Aorta (tissue), 5 donors: ENCODE results near the gene SERPINF2. TPM values are rescaled to one million over a fixed set of nuclear protein-coding genes. Genes with fewer than 3 reads are reported as not detected.
A peak's percentile ranks its signal among the peaks of the same experiment; 100 is the strongest.
"Not testable (repeated sequence)": the region's sequence is repeated elsewhere in the genome, so short reads cannot be mapped to it uniquely, and the experiment has no call there.

Source experiments
- ATAC-seq: fragments of 200-7000 bp; cut with Tn5 transposase; one replicate; pipeline ENCODE4 v1.9.1; 2022; ENCODE audit warnings: moderate library complexity; ENCODE audit not compliant: low FRiP score
- DNase-seq, 2 donors: peaks; one replicate each; pipeline ENCODE4 v3.0.0-alpha.2; 2020
- H3K27ac ChIP-seq, 2 donors: one replicate each; pipeline ENCODE4 v1.5.1; 2013; ENCODE audit warnings: low read length in 2 of 2, mild to moderate bottlenecking in 2 of 2, moderate library complexity in 2 of 2, control low read depth in 1 of 2, inconsistent platforms in 1 of 2, low read depth in 1 of 2
- H3K27me3 ChIP-seq, 2 donors: one replicate each; pipeline ENCODE4 v1.6.1; 2013; ENCODE audit warnings: control low read depth in 1 of 2, low read length in 1 of 2, mild to moderate bottlenecking in 1 of 2, moderate library complexity in 1 of 2; ENCODE audit not compliant: insufficient read depth in 2 of 2, control insufficient read depth in 1 of 2
- H3K36me3 ChIP-seq, 2 donors: one replicate each; pipeline ENCODE4 v1.6.1; 2013; ENCODE audit warnings: control low read depth in 1 of 2, low read length in 1 of 2, mild to moderate bottlenecking in 1 of 2; ENCODE audit not compliant: insufficient read depth in 2 of 2, control insufficient read depth in 1 of 2
- H3K4me1 ChIP-seq, 2 donors: one replicate each; pipeline ENCODE4 v1.6.1; 2013; ENCODE audit warnings: low read length in 2 of 2, control low read depth in 1 of 2, mild to moderate bottlenecking in 1 of 2, moderate library complexity in 1 of 2; ENCODE audit not compliant: insufficient read depth in 2 of 2, control insufficient read depth in 1 of 2
- H3K4me3 ChIP-seq, 2 donors: one replicate each; pipeline ENCODE4 v1.5.1; 2013; ENCODE audit warnings: low read length in 2 of 2, control low read depth in 1 of 2, mild to moderate bottlenecking in 1 of 2
- H3K9me3 ChIP-seq: one replicate; pipeline ENCODE4 v1.6.1; 2013; ENCODE audit warnings: mild to moderate bottlenecking, low read length; ENCODE audit not compliant: control insufficient read depth
- WGBS, 2 donors: extraction: QIAGEN DNeasy Blood & Tissue Kit; methylation state at CpG; one replicate each; pipeline ENCODE4 v1.1.7; 2013; 5-methylcytosine and 5-hydroxymethylcytosine counted together
- intact Hi-C, 2 donors: fragments of 100-400 bp; cut with DNase I; formaldehyde crosslinking; loops; one replicate each; pipeline versions ENCODE4 v1.14.2 to v1.15.0; 2022
- polyA plus RNA-seq, 2 donors: library from polyadenylated mRNA; stranded (reverse); fragments of 200-250 nt; gene quantifications; one replicate each; pipeline ENCODE4 v1.2.3, GENCODE V29; 2013
- total RNA-seq, 2 donors: library from RNA; stranded (reverse); fragmentation: NEBNext Ultra II Directional; extraction: Animal tissue kit (Norgen Biotek cat#: 25700); gene quantifications; one replicate each; pipeline ENCODE4 v1.2.1, GENCODE V29; 2021
- donor health status: healthy with polysubstance abuse.
- donor health status: Bipolar disorder and iron deficiency.
- donor health status: DM: no; HTN: no; CAD: no.
- donor health status: DM: no; HTN: no; CAD: no.
- donor health status: DM: yes; HTN: yes; CAD: no.

SERPINF2 gene
- total and polyA plus RNA-seq, 4 donors, result 0.13 to 15.1 (median 8.0) TPM

DNA sequence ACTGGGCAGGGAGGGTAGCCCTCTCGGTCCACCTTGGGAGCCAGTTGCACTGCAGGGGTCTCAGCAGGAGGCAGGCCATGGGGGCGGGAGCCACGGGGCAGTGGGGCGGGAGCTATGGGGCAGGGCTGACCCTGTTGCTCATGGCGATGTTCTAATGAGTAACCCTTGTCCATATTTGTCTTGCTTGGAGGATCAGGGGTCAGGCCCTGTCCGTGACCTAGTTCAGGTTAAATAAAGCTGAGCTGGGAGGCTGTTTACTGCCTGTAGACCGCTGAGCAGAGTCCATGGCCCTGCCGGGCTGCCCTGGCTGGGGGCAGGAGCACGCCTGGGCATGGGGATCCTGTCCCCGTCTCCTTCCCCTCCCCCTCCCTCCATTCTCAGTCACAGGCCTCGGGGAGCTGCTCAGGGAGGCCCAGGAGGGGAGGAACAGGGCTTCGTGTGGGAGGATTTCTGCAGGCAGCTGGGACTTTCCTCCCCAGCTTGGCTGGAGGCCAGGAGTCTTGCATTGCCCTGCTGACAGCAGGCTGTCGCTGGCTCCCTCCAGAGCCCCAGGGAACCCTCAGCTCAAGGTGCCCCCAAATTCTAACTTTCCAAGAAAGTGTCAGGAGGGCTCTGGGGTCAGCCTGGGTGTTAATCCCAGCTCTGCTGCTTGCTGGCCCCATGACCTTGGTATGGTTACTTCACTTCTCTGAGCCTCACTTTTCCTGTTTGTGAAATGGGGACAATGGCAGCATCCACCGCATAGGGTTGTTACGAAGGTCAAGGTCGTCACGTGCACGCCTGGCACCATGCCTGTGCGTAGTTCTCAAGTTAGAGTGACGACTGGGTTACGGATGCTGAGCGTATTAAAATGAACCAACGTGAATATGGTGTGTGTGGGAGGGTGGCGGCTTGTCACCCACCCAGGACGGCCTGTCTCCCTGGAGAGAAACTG is 6.1 kb upstream of the SERPINF2 start:
- no peaks in the 10 kb centered on the region for H3K27me3 ChIP-seq
- H3K27ac ChIP-seq, result no peak overlapping the region
- ATAC-seq (peak; percentile 27), DNase-seq (peak in 1 of 2 donors; percentile 84)
- H3K4me3 ChIP-seq, result no peak overlapping the region
- intact Hi-C loops, result no loop called here
- no peaks in the 10 kb centered on the region for H3K9me3 ChIP-seq
- WGBS, 2 donors, result 74% methylated on average over 24 to 25 of the region's 25 CpGs
- H3K36me3 ChIP-seq, result peaks cover 0 to 1% of the 10 kb centered on the region in 2 donors
- H3K4me1 ChIP-seq, result no peaks in the 10 kb centered on the region

DNA sequence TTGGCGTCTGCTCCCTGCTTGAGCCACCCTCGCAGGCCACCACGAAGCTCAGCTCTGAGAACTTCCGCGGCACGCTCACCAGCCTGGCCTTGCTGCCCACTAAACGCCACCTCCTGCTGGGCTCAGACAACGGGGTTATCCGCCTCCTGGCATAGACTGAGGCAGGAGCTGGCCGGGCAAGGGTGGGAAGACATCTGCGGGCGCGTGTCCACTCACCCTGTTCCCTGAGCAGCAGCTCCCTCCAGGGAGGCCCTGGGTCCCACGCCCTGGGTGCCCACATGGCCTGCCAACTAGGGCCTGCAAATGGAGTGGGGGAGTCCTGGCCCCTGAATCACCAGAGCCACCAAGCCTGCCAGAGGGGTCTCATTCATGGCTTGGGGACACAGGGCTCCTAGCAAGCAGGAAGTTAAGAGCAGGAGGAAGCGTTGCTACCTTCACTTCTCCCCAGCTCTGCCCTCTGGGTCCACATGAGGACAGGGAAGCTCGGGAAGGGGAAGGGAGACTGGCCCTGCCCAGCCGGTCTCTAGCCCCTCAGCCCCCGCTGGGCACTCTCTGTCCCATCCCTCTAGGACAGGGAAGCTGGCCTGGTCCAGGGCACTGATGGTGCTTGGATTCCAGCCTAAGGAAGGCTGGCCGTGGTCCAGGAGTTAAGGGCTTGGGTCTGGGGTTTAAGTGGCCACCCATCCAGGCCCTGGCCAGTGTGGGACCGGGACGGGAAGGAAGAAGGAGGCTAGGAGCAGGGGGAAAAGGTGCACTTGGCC is 5.0 kb upstream of the SERPINF2 start:
- peaks cover 0 to 1% of the 10 kb centered on the region in 2 donors for H3K36me3 ChIP-seq
- DNase-seq, result no peak
- intact Hi-C loops, result no loop called here
- H3K4me3 ChIP-seq, result no peak overlapping the region
- no peaks in the 10 kb centered on the region for H3K4me1 ChIP-seq
- H3K27ac ChIP-seq, result no peak overlapping the region
- H3K27me3 ChIP-seq, result no peaks in the 10 kb centered on the region
- WGBS, 2 donors, result 88 to 93% methylated on average over 21 of the region's 21 CpGs
- ATAC-seq, result peak; percentile 14
- H3K9me3 ChIP-seq, result no peaks in the 10 kb centered on the region

DNA sequence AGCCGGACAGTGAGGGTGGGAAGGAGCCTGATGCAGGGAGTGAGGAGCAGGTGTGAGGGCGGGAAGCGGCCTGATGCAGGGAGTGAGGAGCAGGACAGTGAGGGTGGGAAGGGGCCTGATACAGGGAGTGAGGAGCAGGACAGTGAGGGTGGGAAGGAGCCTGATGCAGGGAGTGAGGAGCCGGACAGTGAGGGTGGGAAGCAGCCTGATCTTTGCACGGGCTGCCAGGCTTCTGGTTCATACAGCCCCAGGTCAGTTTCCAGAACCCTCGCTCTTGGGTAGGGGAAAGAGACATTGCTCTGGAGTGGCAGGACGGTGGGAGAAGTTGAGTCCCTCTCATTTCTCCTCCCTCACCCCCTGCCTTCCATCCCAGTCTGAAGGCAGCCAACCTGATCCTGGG is 772 bp upstream of the SERPINF2 start:
- H3K4me1 ChIP-seq, DNase-seq, H3K9me3 ChIP-seq, H3K27ac ChIP-seq, H3K4me3 ChIP-seq, H3K27me3 ChIP-seq, intact Hi-C loops, ATAC-seq, H3K36me3 ChIP-seq: not testable (repeated sequence)
- 86 to 93% methylated on average over 6 to 7 of the region's 7 CpGs for WGBS, 2 donors

DNA sequence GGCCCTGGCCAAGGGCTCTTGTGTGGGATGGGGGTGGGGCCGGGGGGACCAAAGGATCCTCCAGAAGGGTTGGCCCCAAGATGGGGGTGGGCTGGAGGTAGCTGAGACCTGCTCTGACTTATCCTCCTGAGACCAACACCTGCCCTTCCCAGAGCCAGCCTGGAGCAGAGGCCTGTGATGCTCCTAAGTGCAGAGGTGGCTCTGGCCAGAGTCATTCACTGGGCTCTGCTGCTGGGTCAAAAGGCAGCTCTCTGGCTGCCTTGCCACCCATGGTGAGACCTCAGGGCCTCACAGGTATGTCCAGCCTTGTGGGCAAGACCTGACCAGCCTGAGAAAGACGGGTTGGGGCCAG is 393 bp downstream of the SERPINF2 start:
- DNase-seq, result no peak
- Histone ChIP-seq H3K27me3 (no peaks in the 10 kb centered on the region), H3K36me3 (no peaks in the 10 kb centered on the region), H3K4me3 (no peak overlapping the region), H3K9me3 (no peaks in the 10 kb centered on the region), H3K27ac (no peak overlapping the region), H3K4me1 (no peaks in the 10 kb centered on the region)
- 80 to 94% methylated on average over 2 of the region's 2 CpGs for WGBS, 2 donors
- no peak for ATAC-seq
- intact Hi-C loops, result no loop called here

DNA sequence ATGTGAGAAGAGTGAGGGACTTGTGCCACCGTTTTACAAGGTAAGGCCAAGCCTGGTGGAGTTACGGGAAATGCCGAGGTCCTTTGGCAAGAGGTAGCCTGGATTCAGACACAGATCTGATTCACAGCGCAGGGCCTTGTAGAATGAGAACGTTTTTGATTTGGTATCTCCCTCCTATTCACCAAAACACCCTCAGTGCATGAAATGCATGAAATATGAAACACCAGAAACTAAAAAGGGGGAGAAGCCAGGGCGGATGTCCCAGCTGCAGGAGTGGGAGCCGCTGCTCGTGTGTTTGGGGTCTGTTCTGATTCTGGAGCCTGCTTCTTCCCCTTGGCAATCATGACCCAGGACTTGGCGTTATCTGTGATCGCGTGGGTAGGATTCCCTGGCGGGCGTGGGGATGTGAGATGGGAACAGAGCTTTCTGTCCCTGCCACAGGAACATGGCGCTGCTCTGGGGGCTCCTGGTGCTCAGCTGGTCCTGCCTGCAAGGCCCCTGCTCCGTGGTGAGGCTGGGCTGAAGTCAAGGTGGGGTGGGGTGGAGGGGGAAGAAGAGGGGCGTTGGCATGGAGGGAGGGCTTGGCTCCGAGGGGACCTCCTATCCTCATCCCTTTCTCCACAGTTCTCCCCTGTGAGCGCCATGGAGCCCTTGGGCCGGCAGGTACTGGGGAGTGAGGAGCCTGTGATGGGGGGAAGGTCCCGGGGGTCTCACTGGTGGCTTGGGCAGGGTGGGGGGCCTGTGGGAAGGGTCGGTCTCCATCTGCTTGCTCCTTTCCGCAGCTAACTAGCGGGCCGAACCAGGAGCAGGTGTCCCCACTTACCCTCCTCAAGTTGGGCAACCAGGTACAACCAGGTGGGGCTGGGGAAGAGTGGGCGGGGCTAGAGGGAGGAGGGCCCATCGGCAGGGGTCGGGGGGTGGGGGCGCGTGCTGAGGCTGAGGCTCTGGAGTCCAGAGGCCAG is 2.2 kb downstream of the SERPINF2 start:
- Histone ChIP-seq H3K4me3 (no peak overlapping the region), H3K27ac (no peak overlapping the region), H3K9me3 (no peaks in the 10 kb centered on the region), H3K4me1 (no peaks in the 10 kb centered on the region), H3K36me3 (no peaks in the 10 kb centered on the region), H3K27me3 (no peaks in the 10 kb centered on the region)
- peak; percentile 46 for ATAC-seq
- intact Hi-C loops, result no loop called here
- WGBS, 2 donors, result 80 to 84% methylated on average over 29 of the region's 29 CpGs
- DNase-seq, result no peak

DNA sequence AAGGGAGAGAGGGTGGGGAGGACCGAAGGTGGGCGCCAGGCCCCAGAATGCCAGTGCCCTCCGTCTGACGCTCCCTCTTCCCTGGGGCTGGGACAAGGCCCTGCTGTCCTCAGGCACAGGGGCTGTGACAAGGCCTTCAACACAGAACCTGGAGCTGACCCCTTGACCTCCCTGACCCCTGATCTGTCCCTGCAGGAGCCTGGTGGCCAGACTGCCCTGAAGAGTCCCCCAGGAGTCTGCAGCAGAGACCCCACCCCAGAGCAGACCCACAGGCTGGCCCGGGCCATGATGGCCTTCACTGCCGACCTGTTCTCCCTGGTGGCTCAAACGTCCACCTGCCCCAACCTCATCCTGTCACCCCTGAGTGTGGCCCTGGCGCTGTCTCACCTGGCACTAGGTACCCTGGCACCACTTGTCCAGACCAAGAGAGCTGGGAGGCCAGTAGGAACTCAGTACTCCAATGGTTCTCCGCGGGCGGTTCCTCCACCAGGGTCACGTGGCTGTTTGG is 2.9 kb downstream of the SERPINF2 start:
- H3K4me1 ChIP-seq, result no peaks in the 10 kb centered on the region
- H3K27ac ChIP-seq, result no peak overlapping the region
- 91 to 92% methylated on average over 12 of the region's 12 CpGs for WGBS, 2 donors

DNA sequence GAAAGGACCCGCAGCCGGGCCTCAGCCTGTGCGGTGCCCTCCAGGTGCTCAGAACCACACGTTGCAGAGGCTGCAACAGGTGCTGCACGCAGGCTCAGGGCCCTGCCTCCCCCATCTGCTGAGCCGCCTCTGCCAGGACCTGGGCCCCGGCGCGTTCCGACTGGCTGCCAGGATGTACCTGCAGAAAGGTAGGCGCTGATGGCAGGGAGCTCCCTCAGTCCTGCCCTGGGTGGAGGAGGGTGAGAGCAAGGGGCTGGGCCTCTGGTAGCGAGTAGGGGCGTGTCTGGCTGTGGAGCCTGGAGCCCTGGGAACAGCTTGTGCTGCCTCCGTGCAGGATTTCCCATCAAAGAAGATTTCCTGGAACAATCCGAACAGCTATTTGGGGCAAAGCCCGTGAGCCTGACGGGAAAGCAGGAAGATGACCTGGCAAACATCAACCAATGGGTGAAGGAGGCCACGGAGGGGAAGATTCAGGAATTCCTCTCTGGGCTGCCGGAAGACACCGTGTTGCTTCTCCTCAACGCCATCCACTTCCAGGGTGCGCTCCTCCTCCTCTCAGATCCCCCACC is 4.4 kb downstream of the SERPINF2 start:
- intact Hi-C loops, result no loop called here
- WGBS, 2 donors, result 88% methylated on average over 22 of the region's 22 CpGs
- H3K27ac ChIP-seq, result no peak overlapping the region
- no peak for DNase-seq
- no peaks in the 10 kb centered on the region for H3K36me3 ChIP-seq
- H3K27me3 ChIP-seq, result no peaks in the 10 kb centered on the region
- no peak overlapping the region for H3K4me3 ChIP-seq
- ATAC-seq, result peak; percentile 24
- H3K9me3 ChIP-seq, result no peaks in the 10 kb centered on the region
- no peaks in the 10 kb centered on the region for H3K4me1 ChIP-seq

More for the DNA sequence above, 2.9 kb downstream of the SERPINF2 start:
- H3K9me3 ChIP-seq, result no peaks in the 10 kb centered on the region
- DNase-seq (no peak), ATAC-seq (no peak)
- no peaks in the 10 kb centered on the region for H3K36me3 ChIP-seq
- H3K27me3 ChIP-seq, result no peaks in the 10 kb centered on the region
- intact Hi-C loops, result no loop called here
- H3K4me3 ChIP-seq, result no peak overlapping the region

DNA sequence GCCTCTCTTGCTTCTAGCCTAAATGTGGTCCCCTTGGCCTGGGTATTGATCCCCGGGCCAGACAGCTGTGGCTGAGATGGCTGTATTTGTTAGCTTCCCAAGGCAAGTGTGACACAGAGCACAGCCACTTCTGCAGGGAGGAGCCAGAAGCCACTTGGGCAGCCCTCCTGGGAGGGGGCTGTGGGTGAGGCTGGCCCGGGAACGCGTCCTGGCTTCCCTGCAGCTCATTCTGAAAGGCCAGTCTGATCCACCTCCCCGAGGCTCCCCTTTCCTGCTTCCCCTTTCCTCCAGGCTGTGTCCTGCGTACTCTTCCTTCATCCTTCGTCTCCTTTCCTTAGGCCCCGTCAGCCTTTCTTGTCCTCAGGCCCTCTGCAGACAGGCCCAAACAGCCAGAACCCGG is 8.0 kb downstream of the SERPINF2 start:
- DNase-seq (no peak), ATAC-seq (no peak)
- Histone ChIP-seq H3K4me3 (no peak overlapping the region), H3K4me1 (no peaks in the 10 kb centered on the region), H3K27ac (no peak overlapping the region), H3K36me3 (no peaks in the 10 kb centered on the region), H3K9me3 (no peaks in the 10 kb centered on the region), H3K27me3 (no peaks in the 10 kb centered on the region)
- intact Hi-C loops, result no loop called here
- 86 to 88% methylated on average over 7 to 9 of the region's 9 CpGs for WGBS, 2 donors
